H1 (cell line): ENCODE measurements around the gene RPS6KA2. TPM values are rescaled to one million over a fixed set of nuclear protein-coding genes. Genes with fewer than 3 reads are reported as not detected.

Experiments
- CTCF ChIA-PET: fragments of 300-600 bp; sonication (Branson Sonifier 250); formaldehyde crosslinking; loops from one replicate; lab custom pipeline; 2021; ENCODE audit not compliant: partially characterized antibody; lab: Charles Lee
- POLR2A ChIA-PET: fragments of 300-600 bp; sonication (Branson Sonifier 250); formaldehyde crosslinking; loops from one replicate; lab custom pipeline; 2021; ENCODE audit warnings: inconsistent platforms; ENCODE audit not compliant: partially characterized antibody; lab: Charles Lee
- DNase-seq, 2 experiments: peaks; one replicate each; pipeline versions ENCODE4 v3.0.0 to v3.0.0-alpha.2; 2010 to 2022; ENCODE audit warnings: low spot score in 2 of 2, low read depth in 1 of 2, mixed read lengths in 1 of 2
- FAIRE-seq: peaks from 2 replicates; lab custom pipeline; 2011; peaks lifted over from hg19 to GRCh38; lab: Jason Lieb, UNC
- H2AFZ ChIP-seq: 2 replicates; pipeline ENCODE4 v1.8.1; 2012; ENCODE audit warnings: low read length, inconsistent platforms
- H2AK5ac ChIP-seq: 2 replicates; pipeline ENCODE4 v1.6.1; 2013; ENCODE audit warnings: low read depth, low read length
- H2BK120ac ChIP-seq: replicated peaks from 2 replicates; pipeline ENCODE3; 2013; ENCODE audit warnings: low read depth, low read length, inconsistent platforms
- H2BK12ac ChIP-seq: 2 replicates; pipeline ENCODE4 v1.6.1; 2013; ENCODE audit warnings: low read depth, low read length
- H2BK15ac ChIP-seq: 2 replicates; pipeline ENCODE4 v1.6.1; 2013; ENCODE audit warnings: low read length
- H2BK20ac ChIP-seq: 2 replicates; pipeline ENCODE4 v1.6.1; 2013; ENCODE audit warnings: low read length
- H2BK5ac ChIP-seq: 2 replicates; pipeline ENCODE4 v1.6.1; 2013; ENCODE audit warnings: low read depth, low read length
- H3K14ac ChIP-seq: 2 replicates; pipeline ENCODE4 v1.6.1; 2013; ENCODE audit warnings: inconsistent platforms; ENCODE audit not compliant: insufficient read length
- H3K18ac ChIP-seq: 2 replicates; pipeline ENCODE4 v1.6.1; 2013; ENCODE audit warnings: low read length; ENCODE audit errors: extremely low read depth
- H3K23ac ChIP-seq: 2 replicates; pipeline ENCODE4 v1.6.1; 2013; ENCODE audit warnings: inconsistent platforms; ENCODE audit not compliant: insufficient read length
- H3K23me2 ChIP-seq: 2 replicates; pipeline ENCODE4 v1.6.1; 2013; ENCODE audit warnings: low read depth, low read length
- H3K27ac ChIP-seq: 2 replicates; pipeline ENCODE4 v1.6.1; 2011; ENCODE audit warnings: low read depth, low read length, inconsistent platforms
- H3K27me3 ChIP-seq, 4 experiments: replicated peaks in 1 of 4; 1 replicate in 1 of 4; 2 replicates in 3 of 4; pipeline versions ENCODE4 v1.6.1 to v1.8.1; 2011 to 2013; ENCODE audit warnings: low read length in 3 of 4, mild to moderate bottlenecking in 3 of 4, inconsistent platforms in 2 of 4, mixed read lengths in 2 of 4, moderate library complexity in 1 of 4; ENCODE audit not compliant: control insufficient read depth in 3 of 4, insufficient read depth in 3 of 4; ENCODE audit errors: extremely low read depth in 1 of 4
- H3K36me3 ChIP-seq, 4 experiments: 2 replicates each; pipeline versions ENCODE4 v1.6.1 to v1.8.1; 2011 to 2013; ENCODE audit warnings: mild to moderate bottlenecking in 4 of 4, low read length in 3 of 4, moderate library complexity in 2 of 4, control low read depth in 1 of 4, inconsistent platforms in 1 of 4; ENCODE audit not compliant: insufficient read depth in 4 of 4, control insufficient read depth in 2 of 4
- H3K4ac ChIP-seq: replicated peaks from 2 replicates; pipeline ENCODE3; 2013; ENCODE audit warnings: low read length, low read depth, mixed read lengths, inconsistent platforms; ENCODE audit not compliant: insufficient read length
- H3K4me1 ChIP-seq, 4 experiments: replicated peaks in 1 of 4; 1 replicate in 1 of 4; 2 replicates in 3 of 4; pipeline versions ENCODE4 v1.6.1 to v1.8.1; 2011 to 2013; ENCODE audit warnings: low read length in 3 of 4, inconsistent platforms in 2 of 4, mixed read lengths in 1 of 4; ENCODE audit not compliant: insufficient read depth in 4 of 4, control insufficient read depth in 3 of 4
- H3K4me2 ChIP-seq, 2 experiments: 2 replicates each; pipeline versions ENCODE4 v1.6.1 to v1.8.1; 2011 to 2013; ENCODE audit warnings: low read depth in 2 of 2, low read length in 2 of 2, control low read depth in 1 of 2, inconsistent platforms in 1 of 2, mild to moderate bottlenecking in 1 of 2; ENCODE audit not compliant: insufficient read depth in 1 of 2
- H3K4me3 ChIP-seq, 4 experiments: fragments of 200-600, 300-600 bp in 1 of 4; sonication (generic), shearing (Covaris generic), sonication (Bioruptor Twin) in 1 of 4; 2 replicates each; pipeline versions ENCODE4 v1.5.1 to v1.8.1; 2011 to 2016; ENCODE audit warnings: low read length in 4 of 4, low read depth in 3 of 4, control low read depth in 2 of 4, inconsistent platforms in 2 of 4, mild to moderate bottlenecking in 2 of 4, mixed read lengths in 1 of 4, moderate library complexity in 1 of 4; ENCODE audit not compliant: insufficient read depth in 2 of 4; ENCODE audit errors: extremely low read depth in 1 of 4
- H3K56ac ChIP-seq: replicated peaks from 2 replicates; pipeline ENCODE3; 2013; ENCODE audit warnings: low read depth, mild to moderate bottlenecking, mixed read lengths, low read length, inconsistent platforms; ENCODE audit not compliant: insufficient read length
- H3K79me1 ChIP-seq: 2 replicates; pipeline ENCODE4 v1.6.1; 2013; ENCODE audit warnings: low read depth, low read length, control low read depth
- H3K79me2 ChIP-seq, 2 experiments: 2 replicates each; pipeline versions ENCODE4 v1.6.1 to v1.8.1; 2012 to 2013; ENCODE audit warnings: low read length in 2 of 2, mild to moderate bottlenecking in 2 of 2, inconsistent platforms in 1 of 2; ENCODE audit not compliant: insufficient read depth in 2 of 2, control insufficient read depth in 1 of 2
- H3K9ac ChIP-seq, 4 experiments: replicated peaks in 1 of 4; 1 replicate in 1 of 4; 2 replicates in 3 of 4; pipeline versions ENCODE4 v1.6.1 to v1.8.1; 2011 to 2013; ENCODE audit warnings: low read depth in 3 of 4, low read length in 3 of 4, control low read depth in 2 of 4, mild to moderate bottlenecking in 2 of 4, moderate library complexity in 2 of 4, inconsistent platforms in 1 of 4; ENCODE audit errors: extremely low read depth in 1 of 4
- H3K9me3 ChIP-seq, 2 experiments: 2 replicates each; pipeline versions ENCODE4 v1.6.1 to v1.8.1; 2012 to 2013; ENCODE audit warnings: mild to moderate bottlenecking in 2 of 2, moderate library complexity in 2 of 2, control low read depth in 1 of 2, inconsistent platforms in 1 of 2, low read depth in 1 of 2, low read length in 1 of 2, mixed read lengths in 1 of 2; ENCODE audit not compliant: insufficient read depth in 2 of 2
- H4K20me1 ChIP-seq, 2 experiments: replicated peaks in 1 of 2; 2 replicates each; pipeline versions ENCODE3 to v1.8.1; 2011 to 2013; ENCODE audit warnings: inconsistent platforms in 2 of 2, low read length in 2 of 2, mild to moderate bottlenecking in 1 of 2; ENCODE audit not compliant: insufficient read depth in 2 of 2, control insufficient read depth in 1 of 2
- H4K5ac ChIP-seq: 2 replicates; pipeline ENCODE4 v1.6.1; 2013; ENCODE audit warnings: low read length, low read depth, mixed read lengths, inconsistent platforms; ENCODE audit not compliant: insufficient read length
- H4K8ac ChIP-seq: 2 replicates; pipeline ENCODE4 v1.8.0; 2013; ENCODE audit warnings: mild to moderate bottlenecking, moderate library complexity, low read length, inconsistent platforms; ENCODE audit not compliant: insufficient read depth; ENCODE audit errors: extremely low read depth
- H4K91ac ChIP-seq: replicated peaks from 2 replicates; pipeline ENCODE3; 2013; ENCODE audit warnings: low read length, mixed read lengths, inconsistent platforms; ENCODE audit not compliant: insufficient read length
- ATF2 ChIP-seq: IDR thresholded peaks from 2 replicates; pipeline ENCODE4 v1.6.1; 2012; ENCODE audit warnings: low read length, inconsistent platforms
- CHD2 ChIP-seq: IDR thresholded peaks from 2 replicates; pipeline ENCODE4 v1.6.1; 2012; ENCODE audit warnings: low read length, improper control_type of control experiment
- EGR1 ChIP-seq: IDR thresholded peaks from 2 replicates; pipeline ENCODE4 v1.6.1; 2011; ENCODE audit warnings: low read depth, low read length, borderline replicate concordance
- KDM4A ChIP-seq: IDR thresholded peaks from one replicate; pipeline ENCODE4 v1.7.1; 2012; ENCODE audit warnings: low read depth, mild to moderate bottlenecking, moderate library complexity, low read length, inconsistent platforms; ENCODE audit not compliant: severe bottlenecking
- PHF8 ChIP-seq: fragments of 200-600 bp; sonication (generic); conservative IDR thresholded peaks from 2 replicates; pipeline ENCODE4 v1.7.1; 2012; ENCODE audit warnings: low read depth, mild to moderate bottlenecking, inconsistent platforms, low read length, moderate library complexity
- POLR2A ChIP-seq, 2 experiments: IDR thresholded peaks; 1 replicate in 1 of 2; 2 replicates in 1 of 2; pipeline ENCODE4 v1.6.1; 2011; ENCODE audit warnings: low read depth in 2 of 2, low read length in 2 of 2, mild to moderate bottlenecking in 2 of 2; ENCODE audit errors: control extremely low read depth in 1 of 2
- POLR2AphosphoS5 ChIP-seq: IDR thresholded peaks from 2 replicates; pipeline ENCODE4 v1.6.1; 2011; ENCODE audit warnings: low read depth, low read length
- RFX5 ChIP-seq: IDR thresholded peaks from 2 replicates; pipeline ENCODE4 v1.6.1; 2011; ENCODE audit warnings: low read depth, low read length, improper control_type of control experiment, borderline replicate concordance
- SIRT6 ChIP-seq: IDR thresholded peaks from one replicate; pipeline ENCODE4 v1.7.1; 2012; ENCODE audit warnings: low read length, inconsistent platforms
- WGBS, 2 experiments: shearing (Covaris generic) in 1 of 2; methylation state at CpG; one replicate each; pipeline versions ENCODE4 v1.1.6 to v1.1.7; 2013 to 2015; ENCODE audit warnings: low lambda C conversion rate in 2 of 2, mixed read lengths in 2 of 2, inconsistent platforms in 1 of 2, low coverage in 1 of 2, missing lambda C conversion rate in 1 of 2; ENCODE audit not compliant: insufficient replicate concordance in 2 of 2, insufficient coverage in 1 of 2, insufficient read length in 1 of 2; ENCODE audit errors: extremely low coverage in 1 of 2, missing lambda C conversion rate in 1 of 2; 5-methylcytosine and 5-hydroxymethylcytosine counted together
- polyA plus RNA-seq, 7 experiments: library from polyadenylated mRNA; depleted of rRNA in 3 of 7; stranded (reverse) in 5 of 7; unstranded in 2 of 7; fragments of >200 nt in 5 of 7; fragments of 200-250 nt in 2 of 7; gene quantifications; 1 replicate in 5 of 7; 2 replicates in 1 of 7; 4 replicates in 1 of 7; pipeline versions ENCODE4 v1.2.1 to v1.2.3, GENCODE V29; 2011 to 2013; ENCODE audit warnings: missing spikeins in 2 of 7, mixed read lengths in 2 of 7
- total RNA-seq: library from RNA; stranded (reverse); fragmentation: NEBNext Ultra II Directional; extraction: Animal tissue kit (Norgen Biotek cat#: 25700); gene quantifications from 2 replicates; pipeline ENCODE4 v1.2.1, GENCODE V29; 2021

Gene RPS6KA2
- total and polyA plus RNA-seq, 2 of the 8 experiments (the other 6 are each of a cell fraction or from before 2014, with no cell fraction given) = 8.8 to 25.7 TPM

- Histone ChIP-seq H3K23me2 (no peaks in the 10 kb centered on the region), H2BK12ac (no peak overlapping the region), H4K5ac (no peak overlapping the region), H3K23ac (no peak overlapping the region), H2AK5ac (no peak overlapping the region), H2BK120ac (no peak overlapping the region), H2BK5ac (no peak overlapping the region), H3K56ac (no peak overlapping the region), H3K9me3 (no peaks in the 10 kb centered on the region), H3K9ac (no peak overlapping the region), H3K4me1 (peaks cover 0 to 14% (median 2%) of the 10 kb centered on the region in 4 experiments; a peak in 5 of 7 replicates), H3K4ac (no peak overlapping the region), H3K4me3 (no peak overlapping the region), H3K79me1 (peaks cover 7% of the 10 kb centered on the region), H2BK20ac (no peak overlapping the region), H3K27ac (no peak overlapping the region), H3K18ac (no peak overlapping the region), H4K8ac (no peak overlapping the region), H3K27me3 (no peaks in the 10 kb centered on the region), H3K36me3 (no peaks in the 10 kb centered on the region), H2BK15ac (no peak overlapping the region), H4K20me1 (peaks cover 0 to 7% of the 10 kb centered on the region in 2 experiments), H3K14ac (no peak overlapping the region), H2AFZ (no peak overlapping the region), H3K79me2 (peaks cover 3 to 36% of the 10 kb centered on the region in 2 experiments; a peak in 3 of 4 replicates), H3K4me2 (no peak overlapping the region), H4K91ac (no peak overlapping the region)
- CTCF ChIA-PET = interaction anchor here (0.6 kb wide), 1 partner anchor 163 kb away, joined by 3 read pairs; no protein-coding TSS in a partner anchor
- FAIRE-seq (no peak), DNase-seq (no peak)
- 83% methylated on average over 10 of the region's 10 CpGs; no CpG with 5 or more reads in 1 of the 2 experiments for WGBS, 2 experiments
- no peak for TF ChIP-seq EGR1
- TF ChIP-seq RFX5 = no peak
- TF ChIP-seq PHF8 = no peak
- no peak for TF ChIP-seq POLR2A (IDR thresholded peaks at IDR 0.05; ENCODE audit: control extremely low read depth in 1 of 2, low read depth in 2 of 2, low read length in 2 of 2)
- TF ChIP-seq ATF2 = no peak
- TF ChIP-seq KDM4A = no peak
- no peak for TF ChIP-seq SIRT6
- TF ChIP-seq POLR2AphosphoS5 = no peak
- no peak for TF ChIP-seq CHD2
- POLR2A ChIA-PET = no interaction called here
Observed at GRCh38 chr6:166561771-166562359, 65.2 kb downstream of the RPS6KA2 start.
